Inferior parietal cortex (tissue), 1 donor: ENCODE data around the gene HECA.
A peak's percentile ranks its signal among the peaks of the same experiment; 100 is the strongest.
"Not testable (repeated sequence)": the region's sequence is repeated elsewhere in the genome, so short reads cannot be mapped to it uniquely, and the experiment has no call there.

Experiments used
- DNase-seq: peaks from one replicate; pipeline ENCODE4 v3.0.0-alpha.2; 2016; ENCODE audit errors: extremely low spot score

Gene HECA

GRCh38 chr6:139134817-139135577 is at the start of gene HECA:
TSS of gene HECA (plus strand) at chr6:139135080. CDS start at chr6:139135397, 317 bp downstream.
- peak; percentile 87 for DNase-seq

GRCh38 chr6:139091826-139092225 is 43.1 kb upstream of the HECA start:
- DNase-seq: no peak

- no peak for DNase-seq
These were observed 34.9 kb upstream of the HECA start for GRCh38 chr6:139099984-139100383.

- no peak for DNase-seq
These were observed 27.8 kb upstream of the HECA start for GRCh38 chr6:139107051-139107450.

- no peak for DNase-seq
These were observed 26.5 kb upstream of the HECA start for GRCh38 chr6:139108378-139108777.

GRCh38 chr6:139109558-139109957 is 25.3 kb upstream of the HECA start:
- no peak for DNase-seq

GRCh38 chr6:139112146-139112545 is 22.7 kb upstream of the HECA start:
- no peak for DNase-seq

GRCh38 chr6:139112561-139112960 is 22.3 kb upstream of the HECA start:
- DNase-seq: no peak

- no peak for DNase-seq
These were observed 20.1 kb upstream of the HECA start for GRCh38 chr6:139114746-139115145.

GRCh38 chr6:139115989-139116758 is 18.7 kb upstream of the HECA start:
- DNase-seq: no peak

GRCh38 chr6:139117734-139118133 is 17.1 kb upstream of the HECA start:
- DNase-seq: no peak

GRCh38 chr6:139119552-139119951 is 15.3 kb upstream of the HECA start:
- DNase-seq: no peak

- not testable (repeated sequence) for DNase-seq
These were observed 12.1 kb upstream of the HECA start for GRCh38 chr6:139122823-139123222.

- no peak for DNase-seq
These were observed 9.8 kb upstream of the HECA start for GRCh38 chr6:139124887-139125672.

- DNase-seq: peak; percentile 56
These were observed 8.6 kb upstream of the HECA start for GRCh38 chr6:139126255-139126654.

- DNase-seq: no peak
These were observed 7.9 kb upstream of the HECA start for GRCh38 chr6:139126931-139127330.

- DNase-seq: no peak
These were observed 5.6 kb upstream of the HECA start for GRCh38 chr6:139129284-139129683.

GRCh38 chr6:139131736-139132280 is 3.1 kb upstream of the HECA start:
- DNase-seq: peak; percentile 61

GRCh38 chr6:139133262-139134063 is 1.4 kb upstream of the HECA start:
- no peak for DNase-seq

GRCh38 chr6:139134064-139134395 is 850 bp upstream of the HECA start:
- no peak for DNase-seq
